Lower lobe of right lung (tissue), 2 donors: ENCODE data around the gene KLHL2. TPM values are rescaled to one million over a fixed set of nuclear protein-coding genes. Genes with fewer than 3 reads are reported as not detected.
A peak's percentile ranks its signal among the peaks of the same experiment; 100 is the strongest.
"Not testable (repeated sequence)": the region's sequence is repeated elsewhere in the genome, so short reads cannot be mapped to it uniquely, and the experiment has no call there.

Experiments used
- ATAC-seq, 2 donors: fragments of 200-7000 bp; cut with Tn5 transposase; one replicate each; pipeline ENCODE4 v1.9.1; 2020 to 2022; ENCODE audit warnings: mild to moderate bottlenecking in 2 of 2, moderate library complexity in 2 of 2
- DNase-seq: peaks from one replicate; pipeline ENCODE4 v3.0.0-alpha.2; 2020
- H3K27ac ChIP-seq: fragments of 200-600 bp; one replicate; pipeline ENCODE4 v1.8.0; 2022
- H3K27me3 ChIP-seq: fragments of 200-600 bp; one replicate; pipeline ENCODE4 v1.8.0; 2022; ENCODE audit warnings: low read depth
- H3K36me3 ChIP-seq: fragments of 200-600 bp; one replicate; pipeline ENCODE4 v1.8.0; 2022; ENCODE audit warnings: mild to moderate bottlenecking
- H3K4me1 ChIP-seq: fragments of 200-600 bp; one replicate; pipeline ENCODE4 v1.8.0; 2022
- H3K4me3 ChIP-seq: fragments of 200-600 bp; one replicate; pipeline ENCODE4 v1.8.0; 2022; ENCODE audit warnings: mild to moderate bottlenecking
- H3K9me3 ChIP-seq: fragments of 200-600 bp; one replicate; pipeline ENCODE4 v1.8.0; 2022
- intact Hi-C: fragments of 100-400 bp; cut with DNase I; formaldehyde crosslinking; loops from one replicate; pipeline ENCODE4 v1.11.0; 2022
- total RNA-seq: library from RNA; stranded (reverse); fragmentation: NEBNext Ultra II Directional; extraction: Animal tissue kit (Norgen Biotek cat#: 25700); gene quantifications from one replicate; pipeline ENCODE4 v1.2.1, GENCODE V29; 2021
- TF ChIP-seq, protein P1 (sequence below): fragments of 200-600 bp; IDR thresholded peaks from one replicate; pipeline ENCODE4 v1.8.0; 2022; ENCODE audit warnings: antibody characterized with exemption, mild to moderate bottlenecking
- donor health status: DM: no; HTN: yes; CAD: no; lungs with severe emphysema.

Gene KLHL2
- total RNA-seq, 1 donor from 2014 or later, result 37.7 TPM

DNA sequence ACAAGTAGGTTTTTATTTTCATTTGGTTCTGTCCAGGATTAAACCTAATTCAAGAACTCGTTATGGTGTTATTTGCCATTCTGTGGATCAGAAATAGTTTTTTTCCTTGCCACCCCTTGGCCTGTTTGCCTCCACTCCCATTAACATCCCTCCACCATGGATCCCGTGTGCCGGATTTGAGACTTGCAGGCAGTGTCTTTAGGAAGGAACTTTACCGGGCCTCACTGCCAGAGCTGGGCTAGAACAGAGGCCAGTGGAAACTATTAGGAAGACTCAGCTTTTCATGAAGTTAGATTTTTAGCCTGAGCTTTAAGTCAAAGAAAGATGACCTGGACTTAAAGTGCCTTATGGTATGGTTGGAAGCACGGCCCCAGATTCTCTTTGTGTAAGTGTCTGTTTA lies 2.4 kb downstream of the KLHL2 start:
- DNase-seq, result no peak
- Histone ChIP-seq H3K27me3 (no peaks in the 10 kb centered on the region), H3K9me3 (no peaks in the 10 kb centered on the region), H3K4me1 (peaks cover 29% of the 10 kb centered on the region), H3K4me3 (no peak overlapping the region), H3K36me3 (no peaks in the 10 kb centered on the region), H3K27ac (no peak overlapping the region)
- ATAC-seq, result no peak
- intact Hi-C loops, result no loop called here
- TF ChIP-seq, protein P1, sequence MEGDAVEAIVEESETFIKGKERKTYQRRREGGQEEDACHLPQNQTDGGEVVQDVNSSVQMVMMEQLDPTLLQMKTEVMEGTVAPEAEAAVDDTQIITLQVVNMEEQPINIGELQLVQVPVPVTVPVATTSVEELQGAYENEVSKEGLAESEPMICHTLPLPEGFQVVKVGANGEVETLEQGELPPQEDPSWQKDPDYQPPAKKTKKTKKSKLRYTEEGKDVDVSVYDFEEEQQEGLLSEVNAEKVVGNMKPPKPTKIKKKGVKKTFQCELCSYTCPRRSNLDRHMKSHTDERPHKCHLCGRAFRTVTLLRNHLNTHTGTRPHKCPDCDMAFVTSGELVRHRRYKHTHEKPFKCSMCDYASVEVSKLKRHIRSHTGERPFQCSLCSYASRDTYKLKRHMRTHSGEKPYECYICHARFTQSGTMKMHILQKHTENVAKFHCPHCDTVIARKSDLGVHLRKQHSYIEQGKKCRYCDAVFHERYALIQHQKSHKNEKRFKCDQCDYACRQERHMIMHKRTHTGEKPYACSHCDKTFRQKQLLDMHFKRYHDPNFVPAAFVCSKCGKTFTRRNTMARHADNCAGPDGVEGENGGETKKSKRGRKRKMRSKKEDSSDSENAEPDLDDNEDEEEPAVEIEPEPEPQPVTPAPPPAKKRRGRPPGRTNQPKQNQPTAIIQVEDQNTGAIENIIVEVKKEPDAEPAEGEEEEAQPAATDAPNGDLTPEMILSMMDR, result no peak

DNA sequence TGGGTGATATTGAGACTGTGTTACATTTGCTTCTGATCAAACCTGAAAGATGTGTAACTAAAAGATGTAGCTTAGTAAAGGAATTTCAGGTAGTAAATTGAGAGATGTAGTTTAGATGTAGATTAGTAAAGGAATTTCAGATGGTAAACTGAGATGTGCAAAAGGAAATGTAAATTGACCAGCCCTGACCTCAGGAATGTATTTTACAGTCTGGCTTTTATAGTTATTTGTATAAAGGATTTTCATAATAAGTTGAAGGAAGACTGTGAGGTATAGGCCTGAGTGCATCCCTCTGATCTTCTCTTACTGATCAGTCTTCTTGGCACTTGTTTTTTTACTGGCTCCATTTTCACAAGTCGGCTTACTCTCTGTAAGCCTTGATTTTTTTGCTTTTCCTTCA lies 3.2 kb downstream of the KLHL2 start:
- Histone ChIP-seq H3K27ac (no peak overlapping the region), H3K9me3 (no peaks in the 10 kb centered on the region), H3K4me1 (peaks cover 33% of the 10 kb centered on the region), H3K27me3 (no peaks in the 10 kb centered on the region), H3K36me3 (no peaks in the 10 kb centered on the region), H3K4me3 (no peak overlapping the region)
- ATAC-seq, result no peak
- TF ChIP-seq, protein P1, result no peak
- intact Hi-C loops, result no loop called here
- DNase-seq, result no peak

DNA sequence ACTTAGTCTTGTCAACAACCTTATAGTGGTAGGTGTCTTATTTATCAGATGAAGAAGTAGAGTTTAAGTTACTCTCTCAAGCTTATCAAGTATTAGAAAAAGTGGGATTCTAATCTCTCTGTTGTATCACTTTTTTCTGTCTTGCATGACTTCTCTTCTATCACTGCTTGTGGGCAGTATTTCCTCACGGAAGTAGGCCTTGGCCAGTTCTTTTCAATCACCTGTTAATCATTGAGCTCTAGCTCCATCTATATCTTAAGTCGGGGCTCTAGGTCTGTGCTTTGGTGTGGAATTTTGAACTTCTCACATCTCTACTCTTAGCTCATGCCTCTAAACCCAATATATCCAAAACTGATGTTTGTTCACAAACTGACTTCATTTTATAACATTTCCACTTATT lies 5.3 kb downstream of the KLHL2 start:
- H3K36me3 ChIP-seq, H3K9me3 ChIP-seq, H3K27ac ChIP-seq, intact Hi-C loops, ATAC-seq, H3K27me3 ChIP-seq, DNase-seq, H3K4me3 ChIP-seq: not testable (repeated sequence)
- H3K4me1 ChIP-seq, result peaks cover 36% of the 10 kb centered on the region

DNA sequence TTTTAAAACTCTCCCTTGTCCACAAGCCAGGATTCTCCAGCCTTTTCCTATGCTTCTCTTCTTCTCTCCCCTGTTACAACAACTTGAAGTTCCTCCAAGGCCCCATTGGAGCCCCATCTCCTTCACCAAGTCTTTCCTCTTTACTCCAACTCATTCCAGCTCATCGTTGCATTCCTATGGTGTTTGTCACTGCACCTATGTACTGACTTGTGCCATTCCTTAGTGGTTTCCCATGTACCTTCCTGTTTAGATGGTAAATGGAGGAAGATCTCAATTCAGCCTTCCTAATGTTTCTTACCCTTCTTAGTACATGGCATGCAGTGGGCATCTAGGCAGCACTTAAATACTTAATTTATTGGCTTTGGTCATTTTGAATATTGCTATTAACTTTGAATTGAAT lies 6.0 kb downstream of the KLHL2 start:
- intact Hi-C loops, H3K4me3 ChIP-seq, DNase-seq, H3K9me3 ChIP-seq, H3K27ac ChIP-seq, H3K27me3 ChIP-seq, H3K36me3 ChIP-seq, ATAC-seq: not testable (repeated sequence)
- H3K4me1 ChIP-seq, result peaks cover 35% of the 10 kb centered on the region

DNA sequence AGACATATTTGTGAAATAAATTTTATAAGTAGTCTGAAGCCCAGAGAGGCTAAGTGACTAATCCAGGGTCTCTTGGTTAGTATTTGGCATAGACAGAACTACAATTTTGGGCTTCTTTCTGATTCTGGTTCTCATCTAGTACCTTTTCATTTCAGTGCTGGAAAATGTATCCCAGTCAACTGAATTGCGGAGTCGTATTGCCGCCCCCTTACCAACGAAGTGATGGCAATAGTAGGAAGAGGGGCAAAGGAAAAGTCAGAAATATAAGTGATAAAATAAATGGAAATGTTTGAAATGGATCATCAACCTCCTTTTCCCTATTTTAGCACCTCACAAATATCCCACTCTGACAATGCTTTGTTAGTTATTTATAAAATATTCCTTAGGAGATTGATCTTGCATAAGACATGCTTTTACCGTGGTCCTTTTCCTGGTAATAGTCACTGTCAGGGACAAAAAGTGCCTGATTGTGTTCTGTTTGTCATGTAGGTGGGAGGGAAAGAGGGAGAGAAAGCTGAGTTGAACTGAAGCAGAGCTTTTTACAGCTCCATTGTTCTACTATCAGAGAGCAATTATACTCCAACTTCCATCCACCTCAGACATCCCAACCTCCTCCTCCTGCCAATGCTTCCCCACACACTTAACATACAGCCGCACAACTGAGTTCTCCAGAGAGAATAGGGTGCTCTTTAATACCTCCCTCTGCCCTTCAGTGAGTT lies 6.8 kb downstream of the KLHL2 start:
- ATAC-seq, H3K36me3 ChIP-seq, intact Hi-C loops, H3K27me3 ChIP-seq, H3K27ac ChIP-seq, H3K9me3 ChIP-seq, H3K4me3 ChIP-seq, DNase-seq: not testable (repeated sequence)
- H3K4me1 ChIP-seq, result peaks cover 27% of the 10 kb centered on the region

DNA sequence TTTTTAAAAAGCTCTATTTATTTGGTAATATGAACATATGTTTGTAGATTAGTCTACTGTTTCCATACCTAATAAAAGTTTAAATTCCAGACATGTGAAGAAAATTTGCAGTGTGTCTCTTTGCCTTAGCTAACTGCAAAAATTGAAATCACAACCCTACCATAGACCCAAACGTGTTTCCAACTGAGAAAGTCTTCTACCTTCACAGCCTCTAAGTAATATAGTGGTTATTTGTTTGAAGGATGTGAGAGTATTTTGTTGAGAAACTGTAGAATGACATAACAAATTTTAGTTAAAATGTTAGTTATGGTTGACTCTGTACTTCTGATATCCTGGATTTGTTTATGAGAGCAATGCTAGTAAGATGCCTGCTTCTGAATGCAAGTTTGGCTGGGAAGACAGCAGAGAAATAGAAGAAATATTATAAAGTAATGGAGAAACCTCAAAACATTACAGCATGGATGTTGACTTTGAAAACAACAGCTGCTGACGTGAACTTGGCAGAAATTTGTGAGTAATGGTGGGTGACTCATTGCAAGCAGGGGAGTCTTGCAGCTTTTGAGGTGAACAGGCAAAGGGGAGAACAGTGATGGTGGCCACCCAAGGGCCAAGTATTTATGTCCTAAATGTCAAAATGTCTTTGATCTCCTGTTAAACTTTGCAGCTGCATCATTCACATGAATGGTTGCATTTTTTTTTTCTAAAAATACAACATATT lies 7.8 kb downstream of the KLHL2 start:
- H3K36me3 ChIP-seq, H3K27me3 ChIP-seq, H3K9me3 ChIP-seq, DNase-seq, H3K4me3 ChIP-seq, H3K27ac ChIP-seq, intact Hi-C loops: not testable (repeated sequence)
- ATAC-seq, result peak in 1 of 2 donors; percentile 73
- peaks cover 18% of the 10 kb centered on the region for H3K4me1 ChIP-seq

DNA sequence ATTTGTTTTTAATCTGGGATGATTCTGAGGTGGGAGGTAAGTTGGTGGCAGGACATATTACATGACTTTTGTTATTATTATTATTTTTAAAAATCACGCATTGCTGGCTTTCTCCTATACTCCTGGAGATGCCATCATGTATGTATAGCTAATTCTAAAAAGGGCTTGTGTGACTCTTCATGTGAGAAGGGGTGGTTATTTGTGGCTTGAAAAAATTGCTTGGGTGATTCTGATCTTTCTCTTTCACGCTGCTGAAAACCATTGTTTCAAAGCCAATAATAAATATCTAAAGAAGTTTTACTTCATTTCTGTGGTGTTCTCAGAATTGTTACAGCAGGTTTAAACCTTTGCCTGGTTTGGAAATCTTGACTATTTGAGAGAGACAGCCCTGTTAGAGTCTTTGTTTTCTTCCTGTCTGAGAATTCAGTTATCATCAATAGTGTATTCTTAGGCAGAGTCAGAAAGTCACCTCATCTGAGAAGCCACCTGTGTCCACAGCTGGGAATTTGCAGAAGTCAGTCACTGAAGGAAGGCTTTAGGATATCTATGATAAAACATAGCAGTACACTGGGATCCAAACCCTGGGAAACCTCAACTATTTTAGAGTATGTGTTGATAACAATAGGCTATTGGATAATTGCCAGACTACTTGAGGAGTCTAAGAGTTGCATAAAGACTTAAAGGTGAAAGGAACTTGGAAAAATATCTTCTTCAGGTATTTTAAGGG lies 8.6 kb downstream of the KLHL2 start:
- H3K27ac ChIP-seq, H3K27me3 ChIP-seq, H3K9me3 ChIP-seq, ATAC-seq, intact Hi-C loops, H3K36me3 ChIP-seq, H3K4me3 ChIP-seq, DNase-seq: not testable (repeated sequence)
- H3K4me1 ChIP-seq, result peaks cover 18% of the 10 kb centered on the region

DNA sequence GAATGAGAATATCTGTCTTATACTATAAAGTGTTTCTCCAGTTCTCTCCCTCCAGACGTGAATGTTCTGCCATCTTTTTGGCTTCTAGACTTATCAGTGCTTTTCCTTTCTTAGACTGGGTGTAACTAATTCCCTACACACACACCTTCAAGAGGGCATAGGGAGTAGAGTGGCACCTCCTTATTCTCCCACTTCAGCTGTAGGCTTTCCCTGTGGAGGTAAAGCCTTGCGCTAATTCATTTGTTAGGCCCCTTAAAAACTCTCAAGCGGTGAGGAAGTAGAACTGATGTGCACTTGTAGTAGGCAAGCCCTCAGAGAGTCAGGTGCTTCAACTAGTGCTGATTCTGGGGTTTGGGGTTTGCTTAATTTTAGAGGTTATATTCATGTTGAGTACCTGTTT lies 10.0 kb downstream of the KLHL2 start:
- DNase-seq (no peak), ATAC-seq (peak; percentile 46 to 62)
- no peaks in the 10 kb centered on the region for H3K27me3 ChIP-seq
- no peak overlapping the region for H3K4me3 ChIP-seq
- no peaks in the 10 kb centered on the region for H3K36me3 ChIP-seq
- TF ChIP-seq, protein P1, result no peak
- H3K27ac ChIP-seq, result no peak overlapping the region
- no peaks in the 10 kb centered on the region for H3K9me3 ChIP-seq
- intact Hi-C loops, result no loop called here
- peaks cover 29% of the 10 kb centered on the region for H3K4me1 ChIP-seq

DNA sequence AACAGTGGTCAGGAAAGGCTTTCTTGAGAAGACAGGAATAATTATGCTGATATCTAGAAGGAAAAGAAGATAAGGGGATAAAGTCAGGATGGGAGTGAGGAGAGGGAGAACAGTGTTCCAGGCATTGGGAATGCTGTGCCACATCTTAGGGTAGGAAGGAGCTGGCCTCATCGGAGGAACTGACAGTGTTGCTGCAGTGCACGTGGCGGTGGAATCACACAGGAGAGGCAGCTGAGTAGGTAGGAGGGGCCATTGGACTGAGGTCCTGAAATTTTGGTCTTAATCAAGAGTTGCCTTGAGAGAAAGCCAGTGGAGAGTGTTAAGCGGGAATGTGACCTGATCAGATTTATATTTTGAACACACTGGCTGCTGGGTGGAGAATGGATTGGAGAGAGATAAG lies 13.9 kb downstream of the KLHL2 start:
- Histone ChIP-seq H3K4me1 (peaks cover 32% of the 10 kb centered on the region), H3K27ac (peak overlapping the region; percentile 72)
- H3K36me3 ChIP-seq, H3K27me3 ChIP-seq, ATAC-seq, intact Hi-C loops, DNase-seq, H3K9me3 ChIP-seq, H3K4me3 ChIP-seq: not testable (repeated sequence)

DNA sequence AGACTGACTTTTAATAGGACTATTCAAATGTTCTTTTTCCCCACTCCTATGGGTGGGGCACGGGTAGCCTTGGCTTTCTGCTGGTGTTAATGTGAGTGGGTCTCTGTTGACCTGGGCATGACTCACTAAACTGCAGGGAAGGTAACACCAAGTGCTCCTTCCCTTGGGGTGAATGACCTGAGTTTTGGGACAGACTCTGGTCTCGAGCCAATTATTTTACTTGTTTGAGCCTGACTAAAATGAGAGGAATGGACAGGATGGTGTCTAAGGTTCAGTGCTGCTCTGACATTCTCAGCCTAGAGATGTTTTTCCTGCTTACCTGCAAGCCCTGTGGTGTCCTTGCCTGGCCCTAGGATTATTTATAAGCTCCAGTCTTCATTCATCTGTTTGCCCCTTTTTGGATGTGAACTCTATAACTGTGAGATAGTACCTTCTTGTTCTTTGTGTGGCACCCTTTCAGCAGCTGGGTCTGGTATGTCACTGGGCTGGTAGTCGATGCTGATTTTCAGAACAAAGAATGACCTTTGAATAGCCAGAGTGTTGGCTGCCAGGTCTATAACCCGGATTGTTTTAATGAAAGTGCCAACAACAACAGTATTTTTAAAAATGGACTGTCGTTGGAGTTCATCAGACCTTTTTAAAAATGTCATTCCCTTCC lies 14.8 kb downstream of the KLHL2 start:
- H3K9me3 ChIP-seq, H3K27me3 ChIP-seq, intact Hi-C loops, DNase-seq, H3K36me3 ChIP-seq, H3K4me3 ChIP-seq: not testable (repeated sequence)
- peaks cover 26% of the 10 kb centered on the region for H3K4me1 ChIP-seq
- ATAC-seq, result peak; percentile 79 to 87
- H3K27ac ChIP-seq, result peak overlapping the region; percentile 72
